ENCODE measurements around the gene SLC26A9.

Gene SLC26A9

DNA sequence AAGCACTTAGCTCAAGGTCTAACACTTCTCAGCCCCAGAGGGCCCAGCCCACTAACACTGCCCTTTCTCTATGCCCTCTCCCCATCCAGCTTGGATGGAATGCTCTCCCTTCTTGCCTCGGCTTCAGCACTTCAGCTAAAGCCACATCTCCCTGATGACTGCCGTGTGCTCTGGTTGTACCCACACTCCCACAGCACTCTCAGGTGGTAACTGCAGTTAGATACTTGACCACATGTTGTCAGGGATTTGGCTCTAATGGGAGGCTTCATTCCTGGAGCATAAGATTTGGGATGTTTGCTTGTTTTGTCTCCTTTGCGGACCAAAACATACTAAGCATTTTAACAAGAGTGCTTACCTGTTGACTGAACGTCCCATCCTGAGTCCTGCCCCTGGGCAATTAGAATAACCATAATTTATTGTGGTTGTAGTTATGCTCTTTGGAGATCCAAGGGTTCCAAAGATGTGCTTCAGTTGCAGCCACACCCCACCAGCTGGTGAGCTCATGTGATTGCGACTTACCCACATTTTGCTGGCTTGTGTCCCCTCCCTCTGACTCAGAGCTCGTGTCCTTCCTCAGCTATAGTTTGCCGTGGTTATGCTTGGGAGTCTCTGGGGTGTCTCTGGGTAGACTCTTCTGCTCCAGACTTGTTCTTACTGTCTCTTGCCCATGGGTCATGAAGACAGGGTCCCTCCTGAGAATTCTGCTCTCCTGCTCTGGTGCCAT lies 7.7 kb upstream of the SLC26A9 start:
- TF ChIP-seq, protein P1, sequence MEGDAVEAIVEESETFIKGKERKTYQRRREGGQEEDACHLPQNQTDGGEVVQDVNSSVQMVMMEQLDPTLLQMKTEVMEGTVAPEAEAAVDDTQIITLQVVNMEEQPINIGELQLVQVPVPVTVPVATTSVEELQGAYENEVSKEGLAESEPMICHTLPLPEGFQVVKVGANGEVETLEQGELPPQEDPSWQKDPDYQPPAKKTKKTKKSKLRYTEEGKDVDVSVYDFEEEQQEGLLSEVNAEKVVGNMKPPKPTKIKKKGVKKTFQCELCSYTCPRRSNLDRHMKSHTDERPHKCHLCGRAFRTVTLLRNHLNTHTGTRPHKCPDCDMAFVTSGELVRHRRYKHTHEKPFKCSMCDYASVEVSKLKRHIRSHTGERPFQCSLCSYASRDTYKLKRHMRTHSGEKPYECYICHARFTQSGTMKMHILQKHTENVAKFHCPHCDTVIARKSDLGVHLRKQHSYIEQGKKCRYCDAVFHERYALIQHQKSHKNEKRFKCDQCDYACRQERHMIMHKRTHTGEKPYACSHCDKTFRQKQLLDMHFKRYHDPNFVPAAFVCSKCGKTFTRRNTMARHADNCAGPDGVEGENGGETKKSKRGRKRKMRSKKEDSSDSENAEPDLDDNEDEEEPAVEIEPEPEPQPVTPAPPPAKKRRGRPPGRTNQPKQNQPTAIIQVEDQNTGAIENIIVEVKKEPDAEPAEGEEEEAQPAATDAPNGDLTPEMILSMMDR (conservative IDR thresholded peaks at IDR 0.05; ENCODE audit: control insufficient read depth, insufficient read depth, low read depth, low read length): no peak
- DNase-seq (ENCODE audit: low read depth): peak; percentile 82
- H3K4me3 ChIP-seq (ENCODE audit: control insufficient read depth, low read depth, low read length): no peak overlapping the region

DNA sequence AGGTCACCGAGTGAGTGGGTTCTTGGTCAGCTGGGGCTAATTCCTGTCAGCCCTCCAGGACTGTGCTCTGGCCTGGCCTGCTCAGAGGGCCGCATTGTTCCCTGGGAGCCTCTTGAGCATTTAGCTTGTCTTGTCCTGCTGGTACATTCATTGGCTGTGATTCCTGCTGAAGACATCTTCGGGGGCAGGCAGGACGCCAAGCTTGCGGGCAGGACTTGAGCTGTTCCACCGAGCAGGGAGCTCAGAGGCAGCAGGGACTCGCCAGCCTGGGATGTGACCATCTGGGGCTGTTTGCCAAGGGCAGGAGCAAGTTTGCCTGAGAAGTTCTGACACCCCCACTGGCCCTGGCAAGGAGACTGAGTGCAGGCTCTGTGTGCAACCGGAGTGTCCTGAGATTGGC lies 7.0 kb upstream of the SLC26A9 start:
- peak; percentile 71 for DNase-seq (ENCODE audit: low read depth)
- TF ChIP-seq, protein P1 (conservative IDR thresholded peaks at IDR 0.05; ENCODE audit: control insufficient read depth, insufficient read depth, low read depth, low read length): no peak
- no peak overlapping the region for H3K4me3 ChIP-seq (ENCODE audit: control insufficient read depth, low read depth, low read length)

DNA sequence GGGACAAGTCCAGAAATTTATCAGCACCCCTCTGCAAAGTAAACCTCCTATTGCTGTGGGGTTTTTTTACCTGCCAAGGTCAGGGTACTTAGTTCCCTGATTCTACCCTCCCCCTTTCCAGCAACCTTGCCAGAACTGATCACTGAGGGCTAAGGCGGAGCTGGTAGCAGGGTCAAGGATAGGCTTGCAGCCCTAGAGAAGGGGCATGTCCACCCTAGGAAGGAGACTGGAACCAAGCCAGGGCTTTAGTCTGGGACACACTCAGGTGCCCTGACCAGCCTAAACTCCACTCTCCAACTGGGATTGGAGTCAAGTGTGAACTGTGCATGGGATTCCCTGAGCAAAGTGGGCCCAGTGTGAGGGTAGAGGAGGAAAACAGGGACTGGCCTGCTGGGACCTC lies 6.5 kb upstream of the SLC26A9 start:
- no peak for DNase-seq (ENCODE audit: low read depth)
- TF ChIP-seq, protein P1 (conservative IDR thresholded peaks at IDR 0.05; ENCODE audit: control insufficient read depth, insufficient read depth, low read depth, low read length): no peak
- no peak overlapping the region for H3K4me3 ChIP-seq (ENCODE audit: control insufficient read depth, low read depth, low read length)

DNA sequence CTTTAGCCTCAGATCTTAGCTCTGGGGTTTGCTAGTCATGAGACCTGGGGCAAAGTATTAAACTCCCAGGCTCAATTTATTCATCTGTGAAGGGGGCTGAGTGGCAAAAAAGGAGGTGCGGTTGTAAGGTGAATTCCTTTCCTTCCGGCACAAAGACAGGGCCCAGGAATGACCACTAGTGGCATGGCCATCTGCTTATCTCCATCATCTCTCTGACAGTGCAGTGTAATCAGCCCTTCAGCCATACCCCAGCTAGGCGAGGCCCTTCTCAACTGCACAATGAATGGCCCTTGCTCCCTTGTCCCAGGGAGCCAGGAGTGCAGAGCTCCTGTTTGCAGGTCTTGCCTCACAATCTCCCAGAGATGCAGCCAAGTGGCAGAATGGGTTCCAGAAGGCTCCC lies 5.6 kb upstream of the SLC26A9 start:
- TF ChIP-seq, protein P1 (conservative IDR thresholded peaks at IDR 0.05; ENCODE audit: control insufficient read depth, insufficient read depth, low read depth, low read length): no peak
- DNase-seq (ENCODE audit: low read depth): no peak
- no peak overlapping the region for H3K4me3 ChIP-seq (ENCODE audit: control insufficient read depth, low read depth, low read length)

DNA sequence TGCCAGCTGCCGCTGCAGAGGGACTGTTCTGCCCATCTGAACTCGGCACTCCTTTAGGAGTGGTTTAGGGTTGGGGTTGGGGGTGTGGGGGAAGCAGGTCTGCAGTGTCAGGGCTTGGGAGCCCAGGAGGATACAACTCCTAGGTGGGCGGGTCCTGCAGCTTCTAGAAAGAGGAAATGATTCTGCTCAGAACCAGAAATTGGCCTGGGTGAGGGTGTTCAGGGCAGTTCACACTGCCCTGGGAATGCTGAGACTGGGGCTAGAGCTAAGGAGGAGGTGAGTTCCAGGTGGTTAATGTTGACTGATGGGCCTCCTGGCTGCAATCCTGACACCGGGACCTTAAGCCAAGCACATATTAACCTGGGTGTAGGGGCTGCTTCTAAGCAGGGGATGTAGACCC lies 4.8 kb upstream of the SLC26A9 start:
- TF ChIP-seq, protein P1 (conservative IDR thresholded peaks at IDR 0.05; ENCODE audit: control insufficient read depth, insufficient read depth, low read depth, low read length): no peak
- no peak overlapping the region for H3K4me3 ChIP-seq (ENCODE audit: control insufficient read depth, low read depth, low read length)
- DNase-seq (ENCODE audit: low read depth): no peak

DNA sequence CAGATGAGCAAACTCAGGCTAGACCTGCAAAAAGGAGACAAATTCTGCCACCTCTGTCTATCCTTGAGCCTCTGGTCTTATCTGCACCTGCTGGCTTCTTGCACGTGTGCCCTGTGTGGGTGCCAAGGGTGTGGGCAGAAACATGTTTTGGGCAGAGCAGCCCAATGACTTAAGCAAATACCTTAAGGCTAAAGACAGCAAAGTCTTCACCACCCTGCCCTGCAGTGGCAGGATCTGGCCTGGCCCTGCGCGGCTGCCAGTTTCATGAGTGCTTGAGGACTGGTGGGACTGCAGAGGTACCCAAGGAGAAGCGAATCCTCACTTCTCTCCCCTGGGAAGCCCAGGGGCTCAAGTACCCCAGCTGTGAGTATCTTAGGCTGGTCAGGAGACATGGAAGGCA lies 3.8 kb upstream of the SLC26A9 start:
- TF ChIP-seq, protein P1 (conservative IDR thresholded peaks at IDR 0.05; ENCODE audit: control insufficient read depth, insufficient read depth, low read depth, low read length): no peak
- DNase-seq (ENCODE audit: low read depth): no peak
- no peak overlapping the region for H3K4me3 ChIP-seq (ENCODE audit: control insufficient read depth, low read depth, low read length)

Data from fibroblast of mammary gland (primary cell).